HepG2 (cell line): ENCODE data around the gene TMEM87A.

ENCODE experiments used
- ETV5 ChIP-seq: IDR thresholded peaks from 2 replicates; pipeline ENCODE4 v1.6.1; 2018; ENCODE audit warnings: missing biosample characterization, missing genetic modification reagents, inconsistent platforms, borderline replicate concordance
- RFXANK ChIP-seq: IDR thresholded peaks from 2 replicates; pipeline ENCODE4 v1.6.1; 2016
- ZNF224 ChIP-seq: sonication (generic); formaldehyde crosslinking; IDR thresholded peaks from 2 replicates; pipeline ENCODE4 v1.5.0; 2020; ENCODE audit warnings: mild to moderate bottlenecking, missing genetic modification reagents

DNA sequence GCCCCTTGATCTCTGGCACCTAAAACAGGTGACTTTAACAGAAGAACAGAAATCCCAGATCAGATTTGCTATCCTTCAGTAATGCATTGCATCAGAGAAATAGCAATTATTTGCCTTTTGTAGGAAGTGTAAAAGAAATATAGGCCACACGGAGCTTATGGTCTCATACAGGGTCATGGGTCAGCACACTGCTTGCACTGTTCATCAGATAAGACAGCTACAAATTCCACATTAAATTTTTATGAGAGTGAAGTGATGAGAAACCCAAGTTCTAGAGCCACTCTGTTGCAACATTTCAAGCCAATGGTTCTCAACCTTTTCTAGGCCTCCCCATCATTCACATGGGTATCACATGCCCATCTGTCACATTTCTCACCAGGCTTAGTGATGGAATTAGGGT is 33.4 kb upstream of the TMEM87A start:
- TF ChIP-seq RFXANK (CRISPR knock-in tag) (no peak), ZNF224 (no peak), ETV5 (CRISPR knock-in tag) (no peak)
